GM23338 (cell line): ENCODE results near the gene BCL11B. TPM values are rescaled to one million over a fixed set of nuclear protein-coding genes. Genes with fewer than 3 reads are reported as not detected.

Experiments
- ATAC-seq: fragments of 200-7000 bp; cut with Tn5 transposase; 3 replicates; pipeline ENCODE4 v1.9.1; 2020
- DNase-seq: peaks from one replicate; pipeline ENCODE4 v3.0.0-alpha.2; 2015; ENCODE audit warnings: low spot score
- H2AFZ ChIP-seq: fragments of 200-600 bp; sonication (generic); 2 replicates; pipeline ENCODE4 v1.8.0; 2016; ENCODE audit warnings: antibody characterized with exemption, mild to moderate bottlenecking, moderate library complexity
- H3F3A ChIP-seq: fragments of 200-600 bp; sonication (generic); replicated peaks from 2 replicates; pipeline ENCODE4 v1.8.0; 2017; ENCODE audit warnings: antibody characterized with exemption, mixed run types, low read depth
- H3K27ac ChIP-seq: fragments of 200-600 bp; sonication (generic); 2 replicates; pipeline ENCODE4 v1.6.1; 2016; ENCODE audit warnings: low read depth
- H3K27me3 ChIP-seq: fragments of 200-600 bp; sonication (generic); 2 replicates; pipeline ENCODE4 v1.8.0; 2016; ENCODE audit warnings: mild to moderate bottlenecking, mixed run types, moderate library complexity; ENCODE audit not compliant: insufficient read depth
- H3K36me3 ChIP-seq: fragments of 200-600 bp; sonication (generic); 2 replicates; pipeline ENCODE4 v1.8.0; 2016; ENCODE audit warnings: mild to moderate bottlenecking; ENCODE audit not compliant: insufficient read depth
- H3K4me1 ChIP-seq: fragments of 200-600 bp; sonication (generic); 2 replicates; pipeline ENCODE4 v1.8.0; 2016; ENCODE audit warnings: mild to moderate bottlenecking, moderate library complexity; ENCODE audit not compliant: insufficient read depth
- H3K4me2 ChIP-seq: fragments of 200-600 bp; sonication (generic); 2 replicates; pipeline ENCODE4 v1.7.1; 2017; ENCODE audit warnings: mixed run types
- H3K4me3 ChIP-seq: fragments of 200-600 bp; sonication (generic); 2 replicates; pipeline ENCODE4 v1.6.1; 2016; ENCODE audit warnings: mixed run types
- H3K79me2 ChIP-seq: fragments of 200-600 bp; sonication (generic); replicated peaks from 2 replicates; pipeline ENCODE4 v1.8.0; 2017; ENCODE audit warnings: mild to moderate bottlenecking; ENCODE audit not compliant: insufficient read depth
- H3K9me2 ChIP-seq: fragments of 200-600 bp; sonication (generic); 2 replicates; pipeline ENCODE4 v1.8.0; 2017; ENCODE audit not compliant: insufficient read depth
- H4K20me1 ChIP-seq: fragments of 200-600 bp; sonication (generic); replicated peaks from 2 replicates; pipeline ENCODE4 v1.8.0; 2017; ENCODE audit warnings: mild to moderate bottlenecking; ENCODE audit not compliant: insufficient read depth
- H3K27ac Mint-ChIP-seq: 2 replicates; pipeline ENCODE4 v1.8.0; 2020; ENCODE audit warnings: inconsistent platforms, mild to moderate bottlenecking, moderate library complexity, mixed read lengths
- H3K27me3 Mint-ChIP-seq: 3 replicates; pipeline ENCODE4 v1.8.0; 2022; ENCODE audit warnings: low read depth, mild to moderate bottlenecking, moderate library complexity, mixed read lengths, inconsistent platforms; ENCODE audit not compliant: insufficient read depth, poor library complexity
- H3K36me3 Mint-ChIP-seq: 3 replicates; pipeline ENCODE4 v1.8.0; 2021; ENCODE audit warnings: low read depth, mild to moderate bottlenecking, inconsistent platforms, moderate library complexity, mixed read lengths
- H3K4me1 Mint-ChIP-seq: 3 replicates; pipeline ENCODE4 v1.8.0; 2020; ENCODE audit warnings: mild to moderate bottlenecking, inconsistent platforms, mixed read lengths
- H3K4me3 Mint-ChIP-seq: 3 replicates; pipeline ENCODE4 v1.8.0; 2021; ENCODE audit warnings: moderate library complexity, mild to moderate bottlenecking, inconsistent platforms, mixed read lengths
- H3K9me3 Mint-ChIP-seq: 3 replicates; pipeline ENCODE4 v1.8.0; 2020; ENCODE audit warnings: moderate library complexity, mild to moderate bottlenecking, inconsistent platforms, mixed read lengths
- CREB1 ChIP-seq: fragments of 250-450 bp; sonication (Bioruptor Pico); IDR thresholded peaks from 2 replicates; pipeline ENCODE4 v1.5.0; 2020; ENCODE audit warnings: low read depth, mild to moderate bottlenecking, moderate library complexity
- EZH2 ChIP-seq: fragments of 200-600 bp; sonication (generic); IDR thresholded peaks from one replicate; pipeline ENCODE4 v1.8.0; 2017; ENCODE audit warnings: antibody characterized with exemption, mild to moderate bottlenecking, low read depth; ENCODE audit not compliant: unreplicated experiment
- EZH2phosphoT487 ChIP-seq: fragments of 200-600 bp; sonication (generic); IDR thresholded peaks from one replicate; pipeline ENCODE4 v1.8.1; 2018; ENCODE audit warnings: antibody characterized with exemption; ENCODE audit not compliant: unreplicated experiment
- NANOG ChIP-seq: IDR thresholded peaks from 2 replicates; pipeline ENCODE4 v1.6.1; 2016; ENCODE audit warnings: antibody characterized with exemption, borderline replicate concordance
- POLR2AphosphoS5 ChIP-seq: IDR thresholded peaks from 2 replicates; pipeline ENCODE4 v1.6.1; 2016; ENCODE audit warnings: antibody characterized with exemption, low read depth
- STAT1 ChIP-seq: IDR thresholded peaks from one replicate; pipeline ENCODE4 v1.6.1; 2016; ENCODE audit warnings: antibody characterized with exemption; ENCODE audit not compliant: unreplicated experiment
- ZNF114 ChIP-seq: fragments of 250-450 bp; sonication (Bioruptor Pico); IDR thresholded peaks from 2 replicates; pipeline ENCODE4 v1.5.0; 2020; ENCODE audit warnings: mild to moderate bottlenecking, moderate library complexity
- ZNF331 ChIP-seq: fragments of 250-450 bp; sonication (Bioruptor Pico); IDR thresholded peaks from 2 replicates; pipeline ENCODE4 v1.5.0; 2020; ENCODE audit warnings: low read depth, mild to moderate bottlenecking, moderate library complexity
- polyA plus RNA-seq: library from polyadenylated mRNA; unstranded; fragments of >200 nt; fragmentation: Nextera tagmentation; extraction: Ambion mirVana; gene quantifications from 2 replicates; pipeline ENCODE4 v1.2.1, GENCODE V29; 2016
- total RNA-seq: library from RNA; depleted of rRNA; stranded (reverse); fragments of >200 nt; shearing (Covaris generic); gene quantifications from 2 replicates; pipeline ENCODE4 v1.2.3, GENCODE V29; 2014
- TF ChIP-seq, protein P1 (sequence below): IDR thresholded peaks from 2 replicates; pipeline ENCODE4 v1.6.1; 2016; ENCODE audit warnings: antibody characterized with exemption
- TF ChIP-seq, protein P2 (sequence below), 2 experiments: fragments of 200-600 bp in 1 of 2; sonication (generic) in 1 of 2; conservative IDR thresholded peaks; 2 replicates each; pipeline versions ENCODE4 v1.5.1 to v1.6.1; 2016 to 2017; ENCODE audit warnings: antibody characterized with exemption in 2 of 2, low read depth in 2 of 2, mild to moderate bottlenecking in 2 of 2, moderate library complexity in 1 of 2
- TF ChIP-seq, protein P3 (sequence below): IDR thresholded peaks from one replicate; pipeline ENCODE4 v1.6.1; 2018; ENCODE audit warnings: antibody characterized with exemption; ENCODE audit not compliant: unreplicated experiment

Gene BCL11B
- total and polyA plus RNA-seq, 2 experiments from 2014 or later: 2.4 to 6.7 TPM

DNA sequence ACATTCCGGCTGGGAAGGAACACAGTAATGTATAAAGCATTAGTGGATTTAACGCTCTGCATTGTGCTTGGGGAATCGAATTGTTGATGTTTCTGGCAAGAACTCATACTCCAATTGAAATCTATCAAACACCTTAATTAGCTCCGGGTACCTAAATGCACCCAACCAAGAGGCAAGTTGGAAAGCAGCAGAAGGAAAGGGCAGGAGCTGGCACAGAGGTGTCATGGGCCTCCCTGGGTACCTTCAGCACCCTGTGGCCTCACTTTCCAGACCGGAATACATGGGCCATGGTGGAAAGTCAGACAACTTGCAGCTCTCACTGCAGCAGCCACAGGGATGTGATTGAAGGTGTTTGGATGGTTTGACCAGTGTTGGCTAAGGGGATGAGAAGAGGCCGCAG, 6.8 kb upstream of the BCL11B start (continued):
- TF ChIP-seq EZH2 (no peak), ZNF114 (CRISPR knock-in tag) (no peak), ZNF331 (CRISPR knock-in tag) (no peak), EZH2phosphoT487 (no peak)
- TF ChIP-seq, protein P1, sequence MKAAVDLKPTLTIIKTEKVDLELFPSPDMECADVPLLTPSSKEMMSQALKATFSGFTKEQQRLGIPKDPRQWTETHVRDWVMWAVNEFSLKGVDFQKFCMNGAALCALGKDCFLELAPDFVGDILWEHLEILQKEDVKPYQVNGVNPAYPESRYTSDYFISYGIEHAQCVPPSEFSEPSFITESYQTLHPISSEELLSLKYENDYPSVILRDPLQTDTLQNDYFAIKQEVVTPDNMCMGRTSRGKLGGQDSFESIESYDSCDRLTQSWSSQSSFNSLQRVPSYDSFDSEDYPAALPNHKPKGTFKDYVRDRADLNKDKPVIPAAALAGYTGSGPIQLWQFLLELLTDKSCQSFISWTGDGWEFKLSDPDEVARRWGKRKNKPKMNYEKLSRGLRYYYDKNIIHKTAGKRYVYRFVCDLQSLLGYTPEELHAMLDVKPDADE: no peak

DNA sequence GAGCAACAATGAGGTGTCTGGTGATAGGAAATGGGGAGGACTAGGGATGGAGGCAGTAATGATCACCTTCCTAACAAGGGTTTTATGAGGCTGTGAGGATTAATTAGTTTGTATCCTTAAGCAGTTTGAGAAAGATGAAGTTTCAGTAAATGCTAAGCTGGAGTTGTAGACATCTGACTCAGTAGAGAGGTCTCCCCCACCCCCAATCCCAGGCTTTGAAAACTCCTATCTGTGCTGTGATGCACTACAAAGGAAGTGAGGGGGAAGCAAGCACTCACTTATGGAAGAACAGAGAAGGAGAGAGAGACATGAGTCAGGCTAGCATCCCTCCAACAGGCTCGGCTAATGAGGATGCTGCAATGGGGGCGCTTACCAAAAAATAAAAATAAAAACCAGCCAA, 5.5 kb upstream of the BCL11B start:
- peaks cover 5% of the 10 kb centered on the region; the same call in 1 of the 2 replicates for H3F3A ChIP-seq
- no peak overlapping the region; the same call in 1 of the 2 replicates for H2AFZ ChIP-seq
- no peaks in the 10 kb centered on the region for H3K9me3 Mint-ChIP-seq
- no peak overlapping the region for H3K4me3 Mint-ChIP-seq
- H4K20me1 ChIP-seq: no peaks in the 10 kb centered on the region
- no peaks in the 10 kb centered on the region for H3K27me3 ChIP-seq
- H3K79me2 ChIP-seq: no peaks in the 10 kb centered on the region
- no peaks in the 10 kb centered on the region for H3K9me2 ChIP-seq
- H3K27ac Mint-ChIP-seq: no peak overlapping the region
- H3K27me3 Mint-ChIP-seq: peaks cover 12% of the 10 kb centered on the region
- H3K36me3 ChIP-seq: no peaks in the 10 kb centered on the region
- H3K36me3 Mint-ChIP-seq: no peaks in the 10 kb centered on the region
- peaks cover 34% of the 10 kb centered on the region for H3K4me1 Mint-ChIP-seq
- H3K4me2 ChIP-seq: peak overlapping the region; percentile 45; the same call in 1 of the 2 replicates
- H3K27ac ChIP-seq: no peak overlapping the region
- no peak overlapping the region for H3K4me3 ChIP-seq
- H3K4me1 ChIP-seq: peaks cover 41% of the 10 kb centered on the region
- no peak for ATAC-seq
- no peak for DNase-seq
- TF ChIP-seq NANOG (no peak), CREB1 (no peak), STAT1 (no peak), POLR2AphosphoS5 (no peak), EZH2phosphoT487 (no peak), ZNF331 (CRISPR knock-in tag) (no peak)
- TF ChIP-seq, protein P2, sequence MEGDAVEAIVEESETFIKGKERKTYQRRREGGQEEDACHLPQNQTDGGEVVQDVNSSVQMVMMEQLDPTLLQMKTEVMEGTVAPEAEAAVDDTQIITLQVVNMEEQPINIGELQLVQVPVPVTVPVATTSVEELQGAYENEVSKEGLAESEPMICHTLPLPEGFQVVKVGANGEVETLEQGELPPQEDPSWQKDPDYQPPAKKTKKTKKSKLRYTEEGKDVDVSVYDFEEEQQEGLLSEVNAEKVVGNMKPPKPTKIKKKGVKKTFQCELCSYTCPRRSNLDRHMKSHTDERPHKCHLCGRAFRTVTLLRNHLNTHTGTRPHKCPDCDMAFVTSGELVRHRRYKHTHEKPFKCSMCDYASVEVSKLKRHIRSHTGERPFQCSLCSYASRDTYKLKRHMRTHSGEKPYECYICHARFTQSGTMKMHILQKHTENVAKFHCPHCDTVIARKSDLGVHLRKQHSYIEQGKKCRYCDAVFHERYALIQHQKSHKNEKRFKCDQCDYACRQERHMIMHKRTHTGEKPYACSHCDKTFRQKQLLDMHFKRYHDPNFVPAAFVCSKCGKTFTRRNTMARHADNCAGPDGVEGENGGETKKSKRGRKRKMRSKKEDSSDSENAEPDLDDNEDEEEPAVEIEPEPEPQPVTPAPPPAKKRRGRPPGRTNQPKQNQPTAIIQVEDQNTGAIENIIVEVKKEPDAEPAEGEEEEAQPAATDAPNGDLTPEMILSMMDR (conservative IDR thresholded peaks at IDR 0.05; ENCODE audit: low read depth in 2 of 2): no peak; a peak in 1 of 4 replicates
- TF ChIP-seq, protein P1: no peak
- TF ChIP-seq, protein P3, sequence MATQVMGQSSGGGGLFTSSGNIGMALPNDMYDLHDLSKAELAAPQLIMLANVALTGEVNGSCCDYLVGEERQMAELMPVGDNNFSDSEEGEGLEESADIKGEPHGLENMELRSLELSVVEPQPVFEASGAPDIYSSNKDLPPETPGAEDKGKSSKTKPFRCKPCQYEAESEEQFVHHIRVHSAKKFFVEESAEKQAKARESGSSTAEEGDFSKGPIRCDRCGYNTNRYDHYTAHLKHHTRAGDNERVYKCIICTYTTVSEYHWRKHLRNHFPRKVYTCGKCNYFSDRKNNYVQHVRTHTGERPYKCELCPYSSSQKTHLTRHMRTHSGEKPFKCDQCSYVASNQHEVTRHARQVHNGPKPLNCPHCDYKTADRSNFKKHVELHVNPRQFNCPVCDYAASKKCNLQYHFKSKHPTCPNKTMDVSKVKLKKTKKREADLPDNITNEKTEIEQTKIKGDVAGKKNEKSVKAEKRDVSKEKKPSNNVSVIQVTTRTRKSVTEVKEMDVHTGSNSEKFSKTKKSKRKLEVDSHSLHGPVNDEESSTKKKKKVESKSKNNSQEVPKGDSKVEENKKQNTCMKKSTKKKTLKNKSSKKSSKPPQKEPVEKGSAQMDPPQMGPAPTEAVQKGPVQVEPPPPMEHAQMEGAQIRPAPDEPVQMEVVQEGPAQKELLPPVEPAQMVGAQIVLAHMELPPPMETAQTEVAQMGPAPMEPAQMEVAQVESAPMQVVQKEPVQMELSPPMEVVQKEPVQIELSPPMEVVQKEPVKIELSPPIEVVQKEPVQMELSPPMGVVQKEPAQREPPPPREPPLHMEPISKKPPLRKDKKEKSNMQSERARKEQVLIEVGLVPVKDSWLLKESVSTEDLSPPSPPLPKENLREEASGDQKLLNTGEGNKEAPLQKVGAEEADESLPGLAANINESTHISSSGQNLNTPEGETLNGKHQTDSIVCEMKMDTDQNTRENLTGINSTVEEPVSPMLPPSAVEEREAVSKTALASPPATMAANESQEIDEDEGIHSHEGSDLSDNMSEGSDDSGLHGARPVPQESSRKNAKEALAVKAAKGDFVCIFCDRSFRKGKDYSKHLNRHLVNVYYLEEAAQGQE: no peak
